Heart left ventricle (tissue), 16 donors: ENCODE results near the gene CASP1. TPM values are rescaled to one million over a fixed set of nuclear protein-coding genes. Genes with fewer than 3 reads are reported as not detected.

Source experiments
- ATAC-seq, 4 donors: fragments of 200-7000 bp; cut with Tn5 transposase; one replicate each; pipeline ENCODE4 v1.9.1; 2020 to 2022; ENCODE audit warnings: moderate library complexity in 4 of 4, mild to moderate bottlenecking in 3 of 4, moderate number of reproducible peaks in 1 of 4
- DNase-seq, 5 donors: peaks; one replicate each; pipeline ENCODE4 v3.0.0-alpha.2; 2020
- H3K27ac ChIP-seq, 12 donors: fragments of 200-600 bp; sonication (generic) in 4 of 12; one replicate each; pipeline versions ENCODE4 v1.5.0 to v1.8.0; 2016 to 2022; ENCODE audit warnings: mild to moderate bottlenecking in 2 of 12
- H3K27me3 ChIP-seq, 9 donors: fragments of 200-600 bp; sonication (generic) in 2 of 9; one replicate each; pipeline versions ENCODE4 v1.5.1 to v1.8.0; 2016 to 2022; ENCODE audit warnings: mild to moderate bottlenecking in 3 of 9
- H3K36me3 ChIP-seq, 9 donors: fragments of 200-600 bp; sonication (generic) in 2 of 9; one replicate each; pipeline versions ENCODE4 v1.5.0 to v1.8.0; 2018 to 2022; ENCODE audit warnings: mild to moderate bottlenecking in 2 of 9
- H3K4me1 ChIP-seq, 12 donors: fragments of 200-600 bp; sonication (generic) in 4 of 12; one replicate each; pipeline versions ENCODE4 v1.5.0 to v1.8.0; 2016 to 2022; ENCODE audit warnings: mild to moderate bottlenecking in 3 of 12
- H3K4me3 ChIP-seq, 12 donors: fragments of 200-600 bp; sonication (generic) in 4 of 12; one replicate each; pipeline versions ENCODE4 v1.5.0 to v1.8.0; 2017 to 2022; ENCODE audit warnings: mild to moderate bottlenecking in 9 of 12, moderate library complexity in 4 of 12
- H3K9me3 ChIP-seq, 12 donors: fragments of 200-600 bp; sonication (generic) in 4 of 12; one replicate each; pipeline versions ENCODE4 v1.5.0 to v1.8.0; 2016 to 2022; ENCODE audit warnings: mild to moderate bottlenecking in 1 of 12
- POLR2A ChIP-seq, 2 donors: fragments of 450-650 bp; IDR thresholded peaks; one replicate each; pipeline ENCODE4 v1.6.1; 2017; ENCODE audit warnings: antibody characterized with exemption in 2 of 2, mild to moderate bottlenecking in 2 of 2, moderate library complexity in 2 of 2
- WGBS, 4 donors: extraction: QIAGEN DNeasy Blood & Tissue Kit in 2 of 4; methylation state at CpG; one replicate each; pipeline versions ENCODE4 v1.1.5 to v1.1.7; 2013 to 2018; 5-methylcytosine and 5-hydroxymethylcytosine counted together
- intact Hi-C, 10 donors: fragments of 100-400 bp; cut with DNase I; formaldehyde crosslinking; loops; one replicate each; pipeline versions ENCODE4 v1.11.1 to v1.14.2; 2022
- polyA plus RNA-seq, 2 donors: library from polyadenylated mRNA; stranded (reverse); fragments of 200-250 nt; gene quantifications; one replicate each; pipeline ENCODE4 v1.2.3, GENCODE V29; 2013
- total RNA-seq, 9 donors: library from RNA; depleted of rRNA in 2 of 9; stranded (reverse); fragments of >200 nt in 2 of 9; fragmentation: NEBNext Ultra II Directional in 3 of 9; extraction: Animal tissue kit (Norgen Biotek cat#: 25700) in 3 of 9; gene quantifications; one replicate each; pipeline versions ENCODE4 v1.1.0 to v1.2.4, GENCODE V29; 2016 to 2023
- TF ChIP-seq, protein P1 (sequence below), 12 donors: fragments of 200-600 bp; sonication (generic) in 4 of 12; IDR thresholded peaks; one replicate each; pipeline versions ENCODE4 v1.5.0 to v1.8.0; 2018 to 2022; ENCODE audit warnings: antibody characterized with exemption in 12 of 12, mild to moderate bottlenecking in 5 of 12
- donor health status: ischemic (EF 13 %, LVEDD 7.1; RV severe dilation, severe dysfunction).
- donor health status: healthy with polysubstance abuse.
- donor health status: DM: no; HTN: yes; CAD: no.
- donor health status: DM: no; HTN: no; CAD: no.
- donor health status: ischemic (EF 25% LVEDD 6.9; RV normal size, moderate dysfunction).
- donor health status: ischemic (EF 25% LVEDD 5.7; RV mildly dilated, moderate dysfunction).
- donor health status: healthy.
- donor health status: DM: yes; HTN: yes; CAD: no.
- donor health status: ischemic (EF 35%, LVEDD 5.7; RV mildly dilated, moderate dysfunction).
- donor health status: nonischemic (EF 11% LVEDD 7.7; RV severe dilation, severe dysfunction).
- donor health status: DM: yes; HTN: yes; CAD: no.
- donor health status: PGD.
- donor health status: ischemic (EF 29% LVEDD 5.4; RV normal size, mild dysfunction).
- donor health status: nonischemic (EF 23%, LVEDD 6.1; RV moderate dilation, normal function).

Gene CASP1
- total and polyA plus RNA-seq, 11 donors, result 2.8 to 68.4 (median 7.8) TPM

DNA sequence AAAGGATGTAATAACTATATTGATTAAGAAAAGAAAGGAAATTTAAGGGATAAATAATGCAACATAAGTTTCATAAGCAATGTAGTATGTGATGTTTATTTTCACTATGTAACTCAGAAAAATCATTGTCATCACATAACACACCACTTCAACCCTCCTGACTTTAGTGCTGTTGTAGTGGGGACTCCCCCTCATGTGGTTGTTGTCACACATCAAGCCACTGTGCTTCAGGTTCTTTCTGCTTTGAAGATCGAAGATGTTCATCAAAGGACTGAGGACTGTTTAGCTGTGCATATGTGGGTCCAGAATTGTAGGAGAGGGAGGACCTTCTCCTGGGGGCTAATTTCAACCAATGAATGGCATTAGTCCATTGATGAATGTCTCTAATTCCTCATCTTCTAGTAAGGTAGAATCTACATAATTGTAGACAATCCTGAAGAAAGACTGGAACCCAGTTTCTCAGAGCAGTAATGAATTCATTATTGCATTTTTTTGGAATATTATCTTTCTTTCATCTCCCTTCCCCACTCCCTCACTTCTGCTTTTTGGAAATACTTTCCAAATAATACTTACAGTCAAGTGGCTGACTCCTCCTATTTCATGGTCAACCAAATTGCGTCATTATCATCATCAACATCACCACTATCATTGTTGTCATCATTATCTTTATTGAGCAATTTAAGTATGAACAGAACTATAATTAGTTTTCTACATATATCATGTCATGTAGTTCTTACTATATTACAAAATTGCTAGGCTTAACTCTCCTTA is 20.0 kb upstream of the CASP1 start:
- Histone ChIP-seq H3K4me3 (no peak overlapping the region), H3K9me3 (no peaks in the 10 kb centered on the region), H3K27ac (no peak overlapping the region), H3K27me3 (no peaks in the 10 kb centered on the region), H3K36me3 (no peaks in the 10 kb centered on the region), H3K4me1 (no peaks in the 10 kb centered on the region)
- intact Hi-C loops, result no loop called here
- 45 to 91% (median 74%) methylated on average over 2 of the region's 2 CpGs for WGBS, 4 donors
- ATAC-seq, result no peak
- TF ChIP-seq, protein P1, sequence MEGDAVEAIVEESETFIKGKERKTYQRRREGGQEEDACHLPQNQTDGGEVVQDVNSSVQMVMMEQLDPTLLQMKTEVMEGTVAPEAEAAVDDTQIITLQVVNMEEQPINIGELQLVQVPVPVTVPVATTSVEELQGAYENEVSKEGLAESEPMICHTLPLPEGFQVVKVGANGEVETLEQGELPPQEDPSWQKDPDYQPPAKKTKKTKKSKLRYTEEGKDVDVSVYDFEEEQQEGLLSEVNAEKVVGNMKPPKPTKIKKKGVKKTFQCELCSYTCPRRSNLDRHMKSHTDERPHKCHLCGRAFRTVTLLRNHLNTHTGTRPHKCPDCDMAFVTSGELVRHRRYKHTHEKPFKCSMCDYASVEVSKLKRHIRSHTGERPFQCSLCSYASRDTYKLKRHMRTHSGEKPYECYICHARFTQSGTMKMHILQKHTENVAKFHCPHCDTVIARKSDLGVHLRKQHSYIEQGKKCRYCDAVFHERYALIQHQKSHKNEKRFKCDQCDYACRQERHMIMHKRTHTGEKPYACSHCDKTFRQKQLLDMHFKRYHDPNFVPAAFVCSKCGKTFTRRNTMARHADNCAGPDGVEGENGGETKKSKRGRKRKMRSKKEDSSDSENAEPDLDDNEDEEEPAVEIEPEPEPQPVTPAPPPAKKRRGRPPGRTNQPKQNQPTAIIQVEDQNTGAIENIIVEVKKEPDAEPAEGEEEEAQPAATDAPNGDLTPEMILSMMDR (IDR thresholded peaks at IDR 0.05), result no peak
- TF ChIP-seq POLR2A (IDR thresholded peaks at IDR 0.05), result no peak
- no peak for DNase-seq

GRCh38 chr11:105052487-105052886 is 17.5 kb upstream of the CASP1 start:
- H3K9me3 ChIP-seq, result no peaks in the 10 kb centered on the region
- H3K4me1 ChIP-seq, result peaks cover 0 to 4% (median 0%) of the 10 kb centered on the region in 12 donors
- no peaks in the 10 kb centered on the region for H3K27me3 ChIP-seq
- H3K27ac ChIP-seq, result no peak overlapping the region
- WGBS, 4 donors, result 84 to 93% (median 87%) methylated on average over 3 of the region's 3 CpGs
- TF ChIP-seq, protein P1 (IDR thresholded peaks at IDR 0.05), result no peak
- no peak for TF ChIP-seq POLR2A (IDR thresholded peaks at IDR 0.05)
- H3K4me3 ChIP-seq, result no peak overlapping the region
- no peak for ATAC-seq
- DNase-seq, result no peak
- intact Hi-C loops, result no loop called here
- no peaks in the 10 kb centered on the region for H3K36me3 ChIP-seq

DNA sequence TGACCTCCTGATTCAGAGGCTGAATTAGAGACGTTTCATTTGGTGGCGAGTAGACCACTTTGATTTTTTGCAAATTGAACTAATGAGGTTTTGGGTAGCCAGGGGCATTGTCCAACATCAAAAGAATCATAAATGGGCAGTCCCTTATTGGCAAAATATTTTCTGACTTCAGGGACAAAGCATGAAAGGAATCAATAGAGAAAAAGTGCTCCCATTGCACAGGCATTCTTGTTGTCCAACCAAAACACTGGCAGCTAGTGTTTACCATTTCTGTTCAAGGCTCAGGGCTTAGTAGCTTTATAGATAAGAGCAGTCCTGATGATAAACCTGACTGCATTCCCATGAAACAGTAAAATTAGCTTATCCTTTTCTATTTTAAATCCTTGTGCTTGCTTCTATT is 16.6 kb upstream of the CASP1 start:
- DNase-seq, result no peak
- WGBS, 4 donors, result 81 to 86% (median 85%) methylated on average over 2 of the region's 2 CpGs
- H3K9me3 ChIP-seq, result no peaks in the 10 kb centered on the region
- ATAC-seq, result no peak
- intact Hi-C loops, result no loop called here
- peaks cover 0 to 14% (median 0%) of the 10 kb centered on the region in 12 donors for H3K4me1 ChIP-seq
- H3K27me3 ChIP-seq, result no peaks in the 10 kb centered on the region
- H3K4me3 ChIP-seq, result no peak overlapping the region
- no peaks in the 10 kb centered on the region for H3K36me3 ChIP-seq
- TF ChIP-seq, protein P1 (IDR thresholded peaks at IDR 0.05), result no peak
- TF ChIP-seq POLR2A (IDR thresholded peaks at IDR 0.05), result no peak
- H3K27ac ChIP-seq, result no peak overlapping the region

- Histone ChIP-seq H3K4me3 (no peak overlapping the region), H3K4me1 (peaks cover 0 to 28% (median 6%) of the 10 kb centered on the region in 12 donors), H3K36me3 (no peaks in the 10 kb centered on the region), H3K27me3 (no peaks in the 10 kb centered on the region), H3K9me3 (no peaks in the 10 kb centered on the region), H3K27ac (no peak overlapping the region)
- no peak for DNase-seq
- intact Hi-C loops, result loop anchor here in 1 of 10 donors (5.0 kb wide), 1 partner anchor 82 kb away; the partner anchor contains the start of gene CASP4
- 94 to 100% (median 98%) methylated on average over 1 of the region's 1 CpG for WGBS, 4 donors
- TF ChIP-seq, protein P1 (IDR thresholded peaks at IDR 0.05), result no peak
- no peak for TF ChIP-seq POLR2A (IDR thresholded peaks at IDR 0.05)
- ATAC-seq, result no peak
Measured at GRCh38 chr11:105049481-105049880, 14.5 kb upstream of the CASP1 start.
